C4-2B (cell line): ENCODE measurements around the gene HIP1.
"Not testable (repeated sequence)": the region's sequence is repeated elsewhere in the genome, so short reads cannot be mapped to it uniquely, and the experiment has no call there.

Experiments
- H3K27ac ChIP-seq: fragments of 450-650 bp; 2 replicates; pipeline ENCODE4 v1.5.1; 2017
- CTCF ChIP-seq: fragments of 450-650 bp; conservative IDR thresholded peaks from 2 replicates; pipeline ENCODE4 v1.5.1; 2017; ENCODE audit warnings: mild to moderate bottlenecking
- ZFX ChIP-seq: fragments of 450-650 bp; IDR thresholded peaks from 2 replicates; pipeline ENCODE4 v1.6.1; 2017

Gene HIP1

DNA sequence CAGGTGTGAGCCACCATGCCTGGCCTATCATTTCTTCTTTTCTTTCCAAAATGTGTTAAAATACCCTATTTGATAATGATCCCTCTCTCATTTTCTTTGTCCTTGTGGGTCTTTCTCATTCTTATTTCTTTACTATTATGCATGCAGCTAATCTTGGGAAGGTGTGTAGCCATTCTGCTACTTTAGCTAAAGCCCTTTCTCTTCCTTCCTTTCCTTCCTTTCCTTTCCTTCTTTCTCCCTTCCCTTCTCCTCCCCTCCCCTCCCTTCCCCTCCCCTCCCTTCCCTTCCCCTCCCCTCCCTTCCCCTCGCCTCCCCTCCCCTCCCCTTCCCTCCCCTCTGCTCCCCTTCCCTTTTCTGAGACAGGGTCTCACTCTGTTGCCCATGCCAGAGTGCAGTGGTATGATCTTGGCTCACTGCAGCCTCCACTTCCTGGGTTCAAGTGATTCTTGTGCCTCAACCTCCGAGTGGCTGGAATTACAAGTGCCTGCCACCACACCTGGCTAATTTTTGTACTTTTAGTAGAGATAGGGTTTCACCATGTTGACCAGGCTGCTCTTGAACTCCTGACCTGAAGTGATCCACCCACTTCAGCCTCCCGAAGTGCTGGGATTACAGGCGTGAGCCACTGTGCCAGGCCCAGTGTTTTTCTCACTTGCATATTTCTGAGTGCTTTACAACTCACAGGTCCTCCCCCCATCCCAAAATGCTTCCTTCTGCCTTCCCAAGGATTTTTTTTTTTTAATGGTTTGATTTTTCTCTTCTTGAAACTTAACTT, 42.3 kb downstream of the HIP1 start:
- TF ChIP-seq CTCF (no peak), ZFX (no peak)
- no peak overlapping the region for H3K27ac ChIP-seq

- H3K27ac ChIP-seq = no peak overlapping the region
- TF ChIP-seq ZFX (no peak), CTCF (no peak)
These were observed 43.9 kb downstream of the HIP1 start for GRCh38 chr7:75694638-75695399.

GRCh38 chr7:75693668-75694067, 45.1 kb downstream of the HIP1 start:
- not testable (repeated sequence) for H3K27ac ChIP-seq

GRCh38 chr7:75691793-75692543, 46.8 kb downstream of the HIP1 start:
- TF ChIP-seq CTCF (no peak), ZFX (no peak)

GRCh38 chr7:75690121-75690523, 48.6 kb downstream of the HIP1 start:
- no peak overlapping the region for H3K27ac ChIP-seq
- TF ChIP-seq CTCF (no peak), ZFX (no peak)

More at GRCh38 chr7:75691793-75692543, 46.8 kb downstream of the HIP1 start:
- no peak overlapping the region for H3K27ac ChIP-seq

DNA sequence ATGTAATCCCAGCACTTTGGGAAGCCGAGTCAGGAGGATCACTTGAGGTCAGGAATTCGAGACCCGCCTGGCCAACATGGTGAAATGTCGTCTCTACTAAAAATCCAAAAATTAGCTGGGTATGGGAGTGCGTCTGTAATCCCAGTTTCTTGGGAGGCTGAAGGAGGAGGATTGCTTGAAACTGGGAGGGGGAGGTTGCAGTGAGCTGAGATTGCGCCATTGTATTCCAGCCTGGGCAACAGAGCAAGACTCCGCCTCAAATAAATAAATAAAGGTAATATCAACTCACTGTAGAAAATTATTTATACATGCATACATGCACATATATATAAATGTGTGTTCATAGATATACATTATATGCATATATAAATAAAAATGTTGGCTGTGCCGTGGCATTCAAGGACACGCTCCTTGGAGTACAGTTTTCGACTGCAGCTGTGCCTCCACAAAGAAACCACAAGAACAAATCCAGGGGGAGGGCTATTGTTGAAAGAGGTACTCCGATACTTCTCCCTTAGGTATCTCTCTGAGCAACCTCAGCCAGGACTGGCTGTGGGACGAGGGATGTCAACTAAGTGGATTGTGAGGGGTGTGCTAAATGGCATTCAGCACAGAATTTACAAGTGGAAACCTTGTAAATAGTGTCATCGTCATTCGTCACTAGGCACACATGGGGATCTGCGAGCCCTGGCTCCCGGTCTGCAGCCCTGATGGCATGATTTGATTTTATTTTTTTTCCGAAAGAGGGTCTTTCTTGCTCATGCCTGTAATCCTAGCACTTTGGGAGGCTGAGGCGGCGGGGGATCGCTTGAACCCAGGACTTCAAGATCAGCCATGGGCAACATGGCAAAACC, 49.3 kb downstream of the HIP1 start:
- no peak overlapping the region for H3K27ac ChIP-seq
- no peak for TF ChIP-seq ZFX
- TF ChIP-seq CTCF = no peak
